GM18907 (cell line): ENCODE results near the gene DIAPH3.

Experiments
- ATAC-seq: cut with Tn5 transposase; IDR thresholded peaks from one replicate; pipeline ENCODE4 v1.9.1; 2021; ENCODE audit warnings: mild to moderate bottlenecking, moderate library complexity; ENCODE audit not compliant: unreplicated experiment

DIAPH3 gene

GRCh38 chr13:59877933-59878332 lies 285.8 kb downstream of the DIAPH3 start:
- no peak for ATAC-seq

- no peak for ATAC-seq
Observed at GRCh38 chr13:59874973-59875372, 288.8 kb downstream of the DIAPH3 start.

- no peak for ATAC-seq
Observed at GRCh38 chr13:59873856-59874255, 289.9 kb downstream of the DIAPH3 start.

GRCh38 chr13:59873309-59873708 lies 290.4 kb downstream of the DIAPH3 start:
- ATAC-seq = no peak

GRCh38 chr13:59867867-59868266 lies 295.9 kb downstream of the DIAPH3 start:
- ATAC-seq = no peak

- no peak for ATAC-seq
Observed at GRCh38 chr13:59865398-59865797, 298.3 kb downstream of the DIAPH3 start.

GRCh38 chr13:59863621-59864020 lies 300.1 kb downstream of the DIAPH3 start:
- no peak for ATAC-seq

- no peak for ATAC-seq
Observed at GRCh38 chr13:59861676-59862075, 302.1 kb downstream of the DIAPH3 start.

- ATAC-seq = no peak
Observed at GRCh38 chr13:59856281-59856810, 307.4 kb downstream of the DIAPH3 start.

- no peak for ATAC-seq
Observed at GRCh38 chr13:59846845-59847620, 316.7 kb downstream of the DIAPH3 start.

- ATAC-seq = no peak
Observed at GRCh38 chr13:59843040-59843439, 320.7 kb downstream of the DIAPH3 start.

GRCh38 chr13:59842507-59842906 lies 321.2 kb downstream of the DIAPH3 start:
- ATAC-seq = no peak

GRCh38 chr13:59839186-59839585 lies 324.5 kb downstream of the DIAPH3 start:
- ATAC-seq = no peak

GRCh38 chr13:59837101-59837500 lies 326.6 kb downstream of the DIAPH3 start:
- ATAC-seq = no peak

GRCh38 chr13:59835569-59835968 lies 328.2 kb downstream of the DIAPH3 start:
- no peak for ATAC-seq

- no peak for ATAC-seq
Observed at GRCh38 chr13:59834801-59835200, 328.9 kb downstream of the DIAPH3 start.

GRCh38 chr13:59829690-59830089 lies 334.0 kb downstream of the DIAPH3 start:
- ATAC-seq = no peak

- ATAC-seq = no peak
Observed at GRCh38 chr13:59823486-59823885, 340.2 kb downstream of the DIAPH3 start.

- ATAC-seq = no peak
Observed at GRCh38 chr13:59809564-59809963, 354.2 kb downstream of the DIAPH3 start.

GRCh38 chr13:59806801-59807200 lies 356.9 kb downstream of the DIAPH3 start:
- ATAC-seq = no peak

- ATAC-seq = no peak
Observed at GRCh38 chr13:59801107-59801880, 362.4 kb downstream of the DIAPH3 start.

- ATAC-seq = no peak
Observed at GRCh38 chr13:59793107-59793506, 370.6 kb downstream of the DIAPH3 start.
